Endodermal cell (in vitro differentiated cells): ENCODE measurements around the gene COG5. TPM values are rescaled to one million over a fixed set of nuclear protein-coding genes. Genes with fewer than 3 reads are reported as not detected.

Experiments used
- DNase-seq: peaks from one replicate; pipeline ENCODE4 v3.0.0-alpha.2; 2017
- H3K27ac ChIP-seq: 2 replicates; pipeline ENCODE4 v1.5.1; 2013; ENCODE audit warnings: mild to moderate bottlenecking, low read depth, low read length, moderate library complexity
- H3K27me3 ChIP-seq: 2 replicates; pipeline ENCODE4 v1.6.1; 2013; ENCODE audit warnings: mild to moderate bottlenecking, low read length, moderate library complexity; ENCODE audit not compliant: insufficient read depth, control insufficient read depth, poor library complexity, severe bottlenecking
- H3K36me3 ChIP-seq: 2 replicates; pipeline ENCODE4 v1.7.0; 2013; ENCODE audit warnings: mild to moderate bottlenecking, low read length, moderate library complexity; ENCODE audit not compliant: control insufficient read depth, insufficient read depth
- H3K4me1 ChIP-seq: one replicate; pipeline ENCODE4 v1.7.0; 2013; ENCODE audit warnings: low read length; ENCODE audit not compliant: control insufficient read depth, insufficient read depth
- H3K4me3 ChIP-seq: 2 replicates; pipeline ENCODE4 v1.5.1; 2013; ENCODE audit warnings: mild to moderate bottlenecking, low read length, moderate library complexity
- H3K9ac ChIP-seq: 2 replicates; pipeline ENCODE4 v1.6.1; 2013; ENCODE audit warnings: mild to moderate bottlenecking, low read length, moderate library complexity; ENCODE audit not compliant: poor library complexity, severe bottlenecking; ENCODE audit errors: extremely low read depth
- H3K9me3 ChIP-seq: 2 replicates; pipeline ENCODE4 v1.6.1; 2013; ENCODE audit warnings: mild to moderate bottlenecking, low read length, moderate library complexity; ENCODE audit not compliant: control insufficient read depth
- H3K27ac Mint-ChIP-seq: 2 replicates; pipeline ENCODE4 v1.8.0; 2020; ENCODE audit warnings: mixed read lengths
- H3K27me3 Mint-ChIP-seq: 2 replicates; pipeline ENCODE4 v1.8.0; 2021; ENCODE audit warnings: mild to moderate bottlenecking, mixed read lengths; ENCODE audit not compliant: insufficient read depth
- H3K36me3 Mint-ChIP-seq: 2 replicates; pipeline ENCODE4 v1.8.0; 2020; ENCODE audit warnings: low read depth, mixed read lengths
- H3K4me1 Mint-ChIP-seq: 2 replicates; pipeline ENCODE4 v1.8.0; 2020; ENCODE audit warnings: mixed read lengths
- H3K4me3 Mint-ChIP-seq: 2 replicates; pipeline ENCODE4 v1.8.0; 2020; ENCODE audit warnings: mild to moderate bottlenecking, moderate library complexity, mixed read lengths
- H3K9me3 Mint-ChIP-seq: 2 replicates; pipeline ENCODE4 v1.8.0; 2020; ENCODE audit warnings: mild to moderate bottlenecking, mixed read lengths
- WGBS, 2 experiments: methylation state at CpG; one replicate each; pipeline versions ENCODE4 v1.1.5 to v1.1.7; 2013; ENCODE audit warnings: missing lambda C conversion rate in 2 of 2, mixed read lengths in 1 of 2; ENCODE audit not compliant: insufficient coverage in 1 of 2, insufficient read length in 1 of 2; 5-methylcytosine and 5-hydroxymethylcytosine counted together
- total RNA-seq, 2 donors: library from RNA; stranded (reverse); fragmentation: NEBNext Ultra II Directional in 1 of 2; extraction: Animal tissue kit (Norgen Biotek cat#: 25700) in 1 of 2; gene quantifications; 2 replicates in 1 of 2; 3 replicates in 1 of 2; pipeline ENCODE4 v1.2.1, GENCODE V29; 2021
- TF ChIP-seq, protein P1 (sequence below): fragments of 200-600 bp; sonication (generic); conservative IDR thresholded peaks from 2 replicates; pipeline ENCODE4 v1.5.0; 2021; ENCODE audit warnings: antibody characterized with exemption, mild to moderate bottlenecking

Gene COG5
- total RNA-seq, 2 donors from 2014 or later = 25.5 to 34.7 TPM

DNA sequence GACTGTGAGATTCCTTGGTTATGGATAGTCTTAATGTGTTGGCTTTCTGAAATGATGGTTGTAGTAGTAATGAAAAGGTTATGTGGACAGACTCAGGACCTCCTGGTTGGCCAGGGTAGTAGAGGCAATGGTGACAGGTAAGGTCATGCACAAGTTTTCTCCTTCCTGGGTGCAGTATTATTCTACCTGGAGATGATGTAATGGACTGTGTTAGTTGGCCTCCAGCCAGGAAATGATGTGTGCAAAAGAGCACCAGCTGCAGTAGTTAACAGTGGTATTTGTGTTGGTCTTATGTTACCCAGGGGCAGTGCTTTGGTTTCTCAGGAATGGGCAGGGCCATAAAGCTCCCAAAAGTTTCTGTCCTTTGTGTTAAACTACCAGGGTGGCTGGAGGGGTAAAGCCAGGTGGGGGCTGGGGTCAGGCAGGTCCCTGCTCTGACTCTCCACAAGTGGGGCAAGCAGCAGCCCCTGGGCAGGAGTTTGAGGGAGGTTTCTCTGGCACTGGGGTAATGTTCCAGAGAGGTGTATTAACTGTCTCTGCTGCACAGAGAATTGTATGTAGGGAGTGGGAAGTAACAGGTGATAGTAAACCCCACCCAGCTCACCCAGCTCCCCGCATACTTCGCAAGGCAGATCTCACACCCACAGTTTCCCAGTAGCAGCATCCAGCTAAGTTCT lies 57.6 kb downstream of the COG5 start:
- 100% methylated on average over 2 of the region's 2 CpGs; no CpG with 5 or more reads in 1 of the 2 experiments for WGBS, 2 experiments
- peaks cover 34% of the 10 kb centered on the region for H3K9me3 Mint-ChIP-seq

DNA sequence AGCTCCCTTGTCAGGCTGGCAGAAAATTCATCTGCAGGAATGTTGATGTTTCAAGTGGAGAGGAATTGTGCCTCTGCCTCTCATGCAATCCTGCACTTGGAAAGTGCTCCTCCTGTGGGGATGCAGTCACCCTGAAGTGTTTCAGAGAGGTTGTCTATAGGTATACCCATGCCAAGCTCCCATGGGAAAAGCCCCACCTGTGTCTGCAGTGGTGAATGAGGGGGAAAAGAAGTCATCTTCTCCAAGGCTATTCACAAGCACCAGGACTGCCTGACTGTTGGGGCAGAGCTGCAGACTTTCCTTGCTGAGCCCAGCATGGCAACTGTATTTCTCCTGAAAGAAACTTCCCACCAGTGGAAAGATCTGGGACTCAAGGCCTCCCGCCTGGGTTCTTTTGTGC lies 58.4 kb downstream of the COG5 start:
- Mint-ChIP-seq H3K27me3 (no peaks in the 10 kb centered on the region), H3K4me3 (no peak overlapping the region), H3K27ac (no peak overlapping the region), H3K36me3 (peaks cover 29% of the 10 kb centered on the region), H3K9me3 (peaks cover 26% of the 10 kb centered on the region), H3K4me1 (peaks cover 7% of the 10 kb centered on the region)
- no peaks in the 10 kb centered on the region for H3K27me3 ChIP-seq
- no peaks in the 10 kb centered on the region for H3K4me1 ChIP-seq
- DNase-seq = no peak
- TF ChIP-seq, protein P1, sequence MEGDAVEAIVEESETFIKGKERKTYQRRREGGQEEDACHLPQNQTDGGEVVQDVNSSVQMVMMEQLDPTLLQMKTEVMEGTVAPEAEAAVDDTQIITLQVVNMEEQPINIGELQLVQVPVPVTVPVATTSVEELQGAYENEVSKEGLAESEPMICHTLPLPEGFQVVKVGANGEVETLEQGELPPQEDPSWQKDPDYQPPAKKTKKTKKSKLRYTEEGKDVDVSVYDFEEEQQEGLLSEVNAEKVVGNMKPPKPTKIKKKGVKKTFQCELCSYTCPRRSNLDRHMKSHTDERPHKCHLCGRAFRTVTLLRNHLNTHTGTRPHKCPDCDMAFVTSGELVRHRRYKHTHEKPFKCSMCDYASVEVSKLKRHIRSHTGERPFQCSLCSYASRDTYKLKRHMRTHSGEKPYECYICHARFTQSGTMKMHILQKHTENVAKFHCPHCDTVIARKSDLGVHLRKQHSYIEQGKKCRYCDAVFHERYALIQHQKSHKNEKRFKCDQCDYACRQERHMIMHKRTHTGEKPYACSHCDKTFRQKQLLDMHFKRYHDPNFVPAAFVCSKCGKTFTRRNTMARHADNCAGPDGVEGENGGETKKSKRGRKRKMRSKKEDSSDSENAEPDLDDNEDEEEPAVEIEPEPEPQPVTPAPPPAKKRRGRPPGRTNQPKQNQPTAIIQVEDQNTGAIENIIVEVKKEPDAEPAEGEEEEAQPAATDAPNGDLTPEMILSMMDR = no peak
- H3K9ac ChIP-seq = no peak overlapping the region
- H3K27ac ChIP-seq = no peak overlapping the region
- H3K9me3 ChIP-seq = peaks cover 16% of the 10 kb centered on the region
- WGBS, 2 experiments = 100% methylated on average over 1 of the region's 1 CpG
- H3K4me3 ChIP-seq = no peak overlapping the region
- H3K36me3 ChIP-seq = no peaks in the 10 kb centered on the region

More for the DNA sequence above, 57.6 kb downstream of the COG5 start:
- no peak for DNase-seq
- Mint-ChIP-seq H3K4me3 (no peak overlapping the region), H3K27me3 (no peaks in the 10 kb centered on the region), H3K36me3 (peaks cover 31% of the 10 kb centered on the region), H3K4me1 (peaks cover 7% of the 10 kb centered on the region), H3K27ac (no peak overlapping the region)
- H3K4me1 ChIP-seq = no peaks in the 10 kb centered on the region
- no peaks in the 10 kb centered on the region for H3K36me3 ChIP-seq
- H3K27ac ChIP-seq = no peak overlapping the region
- TF ChIP-seq, protein P1 = no peak
- H3K27me3 ChIP-seq = no peaks in the 10 kb centered on the region
- no peak overlapping the region for H3K4me3 ChIP-seq
- H3K9ac ChIP-seq = no peak overlapping the region
- H3K9me3 ChIP-seq = peaks cover 16% of the 10 kb centered on the region

DNA sequence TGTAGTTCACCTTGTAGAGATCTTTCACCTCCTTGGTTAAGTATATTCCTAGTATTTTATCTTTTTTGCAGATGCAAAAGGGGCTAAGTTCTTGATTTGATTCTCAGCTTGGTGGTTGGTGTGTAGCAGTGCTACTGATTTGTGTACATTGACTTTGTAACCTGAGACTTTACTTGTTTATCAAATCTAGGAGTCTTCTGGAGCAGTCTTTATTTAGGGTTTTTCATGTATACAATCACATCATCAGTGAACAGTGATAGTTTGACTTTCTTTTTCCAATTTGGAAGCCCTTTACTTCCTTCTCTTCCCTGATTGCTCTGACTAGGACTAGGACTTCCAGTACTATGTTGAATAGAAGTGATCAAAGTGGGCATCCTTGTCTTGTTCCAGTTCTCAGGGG lies 60.0 kb downstream of the COG5 start:
- Mint-ChIP-seq H3K4me3 (no peak overlapping the region), H3K36me3 (peaks cover 24% of the 10 kb centered on the region), H3K27ac (no peak overlapping the region), H3K4me1 (peaks cover 7% of the 10 kb centered on the region), H3K9me3 (peaks cover 11% of the 10 kb centered on the region), H3K27me3 (no peaks in the 10 kb centered on the region)
- Histone ChIP-seq H3K27ac (no peak overlapping the region), H3K4me3 (no peak overlapping the region), H3K36me3 (no peaks in the 10 kb centered on the region), H3K27me3 (no peaks in the 10 kb centered on the region), H3K4me1 (no peaks in the 10 kb centered on the region), H3K9me3 (peaks cover 14% of the 10 kb centered on the region), H3K9ac (no peak overlapping the region)
- TF ChIP-seq, protein P1 = no peak
- no peak for DNase-seq
